HAP-1 (cell line): ENCODE measurements around the gene NAA15.
A peak's percentile ranks its signal among the peaks of the same experiment; 100 is the strongest.

ENCODE experiments used
- DNase-seq, 2 experiments: peaks; one replicate each; pipeline ENCODE4 v3.0.0-alpha.2; 2016 to 2020; ENCODE audit warnings: low spot score in 2 of 2
- H3K27me3 ChIP-seq: fragments of 250-450 bp; sonication (Bioruptor Pico); 2 replicates; pipeline ENCODE4 v1.5.1; 2020; ENCODE audit warnings: low read depth, mild to moderate bottlenecking, moderate library complexity
- H3K36me3 ChIP-seq: fragments of 250-450 bp; sonication (Bioruptor Pico); replicated peaks from 2 replicates; pipeline ENCODE4 v1.5.1; 2020; ENCODE audit warnings: mild to moderate bottlenecking
- H3K4me1 ChIP-seq: fragments of 250-450 bp; sonication (Bioruptor Pico); 2 replicates; pipeline ENCODE4 v1.5.1; 2020; ENCODE audit warnings: mild to moderate bottlenecking
- H3K4me3 ChIP-seq: fragments of 250-450 bp; sonication (Bioruptor Pico); 2 replicates; pipeline ENCODE4 v1.5.1; 2020; ENCODE audit warnings: mild to moderate bottlenecking, moderate library complexity
- H3K9me3 ChIP-seq: fragments of 250-450 bp; sonication (Bioruptor Pico); 2 replicates; pipeline ENCODE4 v1.5.1; 2020; ENCODE audit warnings: mild to moderate bottlenecking, moderate library complexity
- in situ Hi-C: fragments of 300-500 bp; cut with MboI; formaldehyde crosslinking; loops from 3 replicates; pipeline ENCODE4 v1.14.3; 2020; ENCODE audit warnings: low sequenced_read_pairs, inconsistent platforms, mixed read lengths

NAA15 gene

DNA sequence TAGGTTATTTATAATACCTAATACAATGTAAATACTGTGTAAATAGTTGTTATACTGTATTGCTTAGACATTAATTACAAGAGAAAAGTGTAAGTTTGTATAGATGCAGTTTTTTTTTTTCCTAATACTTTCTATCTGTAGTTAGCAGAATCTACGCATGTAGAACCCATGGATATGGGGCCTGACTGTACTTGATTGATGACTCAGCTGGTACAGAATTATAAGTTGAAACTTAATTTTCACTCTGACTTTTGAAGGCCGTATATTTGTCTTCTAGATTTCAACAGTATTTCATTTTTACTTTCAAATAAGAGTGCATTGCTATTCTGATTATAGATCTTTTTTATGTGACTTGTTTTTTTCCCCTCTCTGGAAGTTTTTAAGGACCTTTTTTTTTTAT lies 31.7 kb downstream of the NAA15 start:
- no peak for DNase-seq
- H3K9me3 ChIP-seq: no peaks in the 10 kb centered on the region
- H3K27me3 ChIP-seq: no peaks in the 10 kb centered on the region
- H3K4me3 ChIP-seq: no peak overlapping the region
- peaks cover 23% of the 10 kb centered on the region for H3K36me3 ChIP-seq
- in situ Hi-C loops: no loop called here
- H3K4me1 ChIP-seq: no peaks in the 10 kb centered on the region; the same call in 1 of the 2 replicates

DNA sequence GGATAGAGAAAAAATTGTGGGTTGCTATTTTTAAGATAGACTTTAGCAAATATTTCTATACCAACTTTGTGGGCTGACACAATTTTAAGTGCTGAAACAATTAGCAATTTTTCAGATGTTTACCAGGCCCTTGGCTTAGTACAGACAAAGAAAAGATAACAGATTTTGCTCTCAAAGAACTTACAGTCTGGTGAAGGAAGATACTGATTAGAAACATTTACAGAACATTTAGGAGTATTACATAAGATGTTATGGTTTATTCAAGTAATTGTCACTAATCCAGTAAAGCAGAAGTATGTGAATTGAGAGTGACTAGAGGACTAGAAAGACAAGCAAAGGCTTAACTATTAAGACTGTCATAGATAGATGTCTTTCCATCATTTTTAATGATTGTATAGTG lies 36.3 kb downstream of the NAA15 start:
- Histone ChIP-seq H3K9me3 (no peaks in the 10 kb centered on the region), H3K4me1 (no peaks in the 10 kb centered on the region), H3K4me3 (no peak overlapping the region), H3K27me3 (no peaks in the 10 kb centered on the region), H3K36me3 (peaks cover 34% of the 10 kb centered on the region)
- no peak for DNase-seq
- in situ Hi-C loops: no loop called here

DNA sequence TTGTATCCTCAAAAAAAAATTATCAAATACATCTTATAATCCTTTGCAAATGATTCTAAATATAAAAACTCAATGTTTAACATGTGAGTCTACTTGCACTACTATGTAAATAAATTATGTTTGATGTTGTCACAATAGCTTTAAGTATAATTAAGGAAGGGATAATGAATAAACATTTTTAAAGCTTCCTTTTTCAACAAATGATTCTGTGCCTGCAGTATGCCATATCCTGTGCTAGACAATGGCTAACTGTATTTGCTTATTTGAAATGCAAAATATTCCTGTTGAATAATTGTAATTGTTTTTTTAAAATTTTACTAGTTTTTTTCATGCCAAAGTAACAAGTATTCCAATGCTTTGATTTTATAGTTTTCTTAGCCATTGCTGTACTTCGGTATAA lies 60.0 kb downstream of the NAA15 start:
- no peak overlapping the region for H3K4me3 ChIP-seq
- H3K36me3 ChIP-seq: peaks cover 72% of the 10 kb centered on the region
- in situ Hi-C loops: no loop called here
- H3K4me1 ChIP-seq: no peaks in the 10 kb centered on the region
- no peak for DNase-seq
- no peaks in the 10 kb centered on the region for H3K27me3 ChIP-seq
- H3K9me3 ChIP-seq: no peaks in the 10 kb centered on the region

DNA sequence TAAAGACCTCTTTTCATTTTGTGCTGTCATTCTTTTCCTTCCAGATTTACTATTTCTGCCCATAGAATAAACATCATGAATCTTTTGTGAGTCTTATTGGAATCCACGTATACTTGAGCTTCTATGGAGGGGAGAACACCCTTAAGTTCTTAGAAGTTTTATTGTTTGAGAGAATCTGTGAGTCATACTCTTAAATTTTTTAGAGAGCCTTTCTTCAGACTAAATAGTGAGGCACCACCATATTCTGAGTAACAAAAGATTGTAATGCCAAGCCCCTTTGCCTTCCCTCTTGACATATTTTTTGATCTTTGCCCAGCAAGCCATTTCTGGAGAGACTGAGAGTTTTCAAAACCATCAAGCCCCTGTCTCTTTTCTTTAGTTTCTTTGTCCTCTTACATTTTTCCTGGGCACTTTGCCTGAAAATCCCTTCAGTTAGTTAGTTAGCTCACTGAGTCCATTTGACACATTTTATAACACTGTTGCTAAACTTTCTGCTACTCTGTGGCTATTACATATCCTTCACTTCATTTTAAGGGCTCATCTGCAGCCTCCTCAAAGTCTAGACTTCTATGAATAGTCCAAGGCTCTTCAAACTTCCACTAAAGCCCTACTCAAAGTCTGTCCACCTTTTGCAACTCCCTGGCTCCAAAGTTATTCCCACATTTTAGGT lies 66.3 kb downstream of the NAA15 start:
- peaks cover 64% of the 10 kb centered on the region for H3K36me3 ChIP-seq
- in situ Hi-C loops: no loop called here

DNA sequence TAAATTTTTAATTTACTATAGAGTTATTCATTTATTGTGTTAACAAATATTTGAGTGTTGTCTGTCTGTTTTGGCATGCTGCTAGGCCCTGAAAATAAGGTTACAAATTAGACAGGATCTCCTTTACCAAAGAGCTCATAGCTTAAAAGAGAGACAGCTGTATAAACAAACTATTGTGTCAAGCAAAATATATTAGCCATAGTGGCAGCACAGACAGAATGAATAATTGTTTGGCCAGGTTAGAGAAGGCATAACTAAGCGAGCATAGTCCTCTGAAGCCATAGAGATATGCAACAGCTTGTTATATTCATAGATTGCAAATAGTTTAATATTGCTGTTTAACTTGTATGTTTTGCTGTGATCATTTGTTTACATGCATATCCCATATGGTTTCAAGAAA lies 67.7 kb downstream of the NAA15 start:
- Histone ChIP-seq H3K9me3 (no peaks in the 10 kb centered on the region), H3K36me3 (peaks cover 64% of the 10 kb centered on the region), H3K27me3 (no peaks in the 10 kb centered on the region), H3K4me1 (peaks cover 5% of the 10 kb centered on the region), H3K4me3 (no peak overlapping the region)
- in situ Hi-C loops: no loop called here
- DNase-seq: no peak

More for the DNA sequence above, 66.3 kb downstream of the NAA15 start:
- H3K4me3 ChIP-seq: no peak overlapping the region
- no peaks in the 10 kb centered on the region for H3K27me3 ChIP-seq
- H3K4me1 ChIP-seq: peaks cover 5% of the 10 kb centered on the region
- H3K9me3 ChIP-seq: no peaks in the 10 kb centered on the region
- DNase-seq: peak in 1 of 2 experiments; percentile 64

DNA sequence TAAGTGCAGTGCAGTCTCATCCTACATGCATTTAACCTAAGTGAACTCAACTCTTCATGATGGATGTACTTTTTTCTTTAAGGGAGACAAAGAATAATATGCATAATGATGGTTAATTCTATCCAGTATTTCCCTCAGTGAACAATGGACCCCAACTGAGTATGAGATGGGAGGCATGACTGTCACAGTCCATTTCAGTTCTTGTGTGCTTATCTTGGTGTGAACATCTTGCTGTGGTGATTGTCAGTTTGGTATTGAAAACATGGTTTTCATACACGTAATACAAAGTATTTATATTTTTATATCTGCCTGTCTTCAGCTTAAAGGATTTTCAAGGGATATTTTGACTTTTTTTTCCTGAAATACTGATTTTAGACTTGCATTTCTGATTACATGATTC lies 72.9 kb downstream of the NAA15 start:
- H3K27me3 ChIP-seq: no peaks in the 10 kb centered on the region
- in situ Hi-C loops: no loop called here
- peaks cover 15% of the 10 kb centered on the region for H3K4me1 ChIP-seq
- H3K9me3 ChIP-seq: no peaks in the 10 kb centered on the region
- H3K4me3 ChIP-seq: no peak overlapping the region
- peaks cover 66% of the 10 kb centered on the region for H3K36me3 ChIP-seq
- DNase-seq: no peak

DNA sequence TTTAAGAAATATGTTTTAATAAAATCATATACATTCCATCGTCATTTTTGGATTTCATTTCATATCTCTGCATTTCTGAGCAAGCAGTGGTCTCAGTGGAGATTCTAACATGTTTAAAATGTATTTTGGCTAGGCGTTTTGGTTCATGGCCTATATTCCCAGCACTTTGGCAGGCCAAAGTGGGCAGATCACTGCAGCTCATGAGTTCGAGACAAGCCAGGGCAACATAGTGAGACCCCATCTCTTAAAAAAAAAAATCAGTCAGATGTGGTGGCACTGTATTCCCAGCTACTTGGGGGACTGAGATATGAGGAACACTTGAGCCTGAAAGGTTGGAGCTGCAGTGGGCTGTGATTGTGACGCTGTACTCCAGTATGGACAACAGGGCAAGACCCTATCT lies 85.1 kb downstream of the NAA15 start:
- in situ Hi-C loops: no loop called here
- Histone ChIP-seq H3K9me3 (no peaks in the 10 kb centered on the region), H3K4me3 (no peak overlapping the region), H3K36me3 (peaks cover 54% of the 10 kb centered on the region), H3K27me3 (no peaks in the 10 kb centered on the region), H3K4me1 (peaks cover 7% of the 10 kb centered on the region)
- no peak for DNase-seq

DNA sequence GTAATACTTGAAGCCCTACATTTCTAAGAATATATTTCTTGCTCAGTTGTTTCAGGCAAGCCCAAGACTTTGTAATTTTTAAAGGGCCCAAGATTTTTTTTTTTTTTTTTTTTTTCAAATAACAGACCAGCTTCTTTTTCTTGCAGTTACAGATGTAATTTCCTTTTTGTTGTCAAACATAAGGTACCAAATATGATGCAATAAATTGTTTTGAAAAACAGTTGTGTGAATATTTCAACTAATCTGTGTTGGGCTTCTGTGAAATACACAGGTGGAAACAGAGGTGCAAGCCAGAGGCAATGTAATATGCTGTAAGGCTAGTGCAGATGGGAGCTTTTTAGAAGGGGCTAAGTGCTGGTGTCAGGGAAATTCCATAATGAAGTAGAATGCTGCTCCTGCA lies 87.8 kb downstream of the NAA15 start:
- in situ Hi-C loops: no loop called here
- no peak for DNase-seq
- no peak overlapping the region for H3K4me3 ChIP-seq
- no peaks in the 10 kb centered on the region for H3K9me3 ChIP-seq
- peaks cover 44% of the 10 kb centered on the region for H3K36me3 ChIP-seq
- H3K27me3 ChIP-seq: no peaks in the 10 kb centered on the region
- H3K4me1 ChIP-seq: peaks cover 7% of the 10 kb centered on the region

DNA sequence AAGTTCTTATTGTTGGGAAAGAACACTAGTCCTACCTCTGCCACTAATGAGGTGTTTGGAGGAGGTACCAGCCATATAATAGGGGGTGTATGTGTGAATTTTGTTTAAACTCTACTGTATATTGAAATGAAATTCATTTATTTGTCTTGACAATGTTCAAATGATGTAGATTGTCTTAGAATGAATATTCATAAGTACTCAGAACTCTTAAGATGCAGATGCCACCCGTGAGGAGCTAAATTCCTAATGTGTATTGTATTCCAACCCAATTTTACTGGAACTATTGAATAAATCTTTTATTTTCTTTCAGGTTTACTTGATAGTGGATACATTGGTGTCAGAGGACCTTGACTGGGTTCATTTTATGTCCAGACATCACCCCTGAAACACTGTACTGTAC lies 88.7 kb downstream of the NAA15 start:
- in situ Hi-C loops: no loop called here
- Histone ChIP-seq H3K4me1 (peaks cover 7% of the 10 kb centered on the region), H3K27me3 (no peaks in the 10 kb centered on the region), H3K4me3 (no peak overlapping the region), H3K36me3 (peaks cover 44% of the 10 kb centered on the region), H3K9me3 (no peaks in the 10 kb centered on the region)
- no peak for DNase-seq

DNA sequence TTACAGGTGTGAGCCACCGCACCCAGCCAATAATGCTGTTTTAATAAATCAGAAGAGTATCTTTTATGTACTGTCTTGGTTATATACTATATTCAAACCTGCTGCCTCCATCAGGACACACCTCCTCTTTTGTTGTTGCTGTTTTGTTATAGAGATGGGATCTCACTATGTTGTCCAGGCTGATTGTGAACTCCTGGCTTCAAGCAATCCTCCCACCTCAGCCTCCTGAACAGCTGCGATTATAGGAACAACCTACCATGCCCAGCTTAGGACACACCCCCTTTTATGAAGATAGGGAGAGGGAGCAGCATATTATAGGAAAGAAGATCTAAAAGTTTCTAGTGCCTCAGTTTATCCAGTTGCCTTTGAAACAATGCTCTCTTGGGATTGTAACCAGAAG lies 90.4 kb downstream of the NAA15 start:
- no peaks in the 10 kb centered on the region for H3K27me3 ChIP-seq
- peaks cover 39% of the 10 kb centered on the region for H3K36me3 ChIP-seq
- no peak overlapping the region for H3K4me3 ChIP-seq
- no peaks in the 10 kb centered on the region for H3K9me3 ChIP-seq
- no peaks in the 10 kb centered on the region for H3K4me1 ChIP-seq
- in situ Hi-C loops: no loop called here
- no peak for DNase-seq

DNA sequence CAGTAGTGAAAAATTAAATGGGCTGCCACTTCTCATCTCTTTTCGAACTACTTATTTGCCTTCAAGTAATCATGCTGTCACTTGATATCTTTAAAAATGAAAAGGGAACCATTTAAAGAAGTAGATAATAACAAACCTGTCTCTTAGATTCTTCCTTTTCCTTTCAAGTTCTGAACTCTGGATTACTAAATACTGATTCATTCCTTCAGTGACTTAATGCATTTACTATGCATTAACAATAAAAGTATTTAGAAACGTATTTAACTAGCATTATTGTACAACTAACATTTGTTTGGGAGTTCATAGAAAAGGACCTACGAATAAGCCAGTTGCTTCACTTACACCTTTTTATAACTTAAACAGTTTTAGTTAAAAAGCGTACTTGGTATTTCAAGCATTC lies 91.5 kb downstream of the NAA15 start:
- H3K4me1 ChIP-seq: no peaks in the 10 kb centered on the region
- in situ Hi-C loops: no loop called here
- H3K36me3 ChIP-seq: peaks cover 30% of the 10 kb centered on the region
- no peak for DNase-seq
- H3K4me3 ChIP-seq: no peak overlapping the region
- H3K9me3 ChIP-seq: no peaks in the 10 kb centered on the region
- no peaks in the 10 kb centered on the region for H3K27me3 ChIP-seq

DNA sequence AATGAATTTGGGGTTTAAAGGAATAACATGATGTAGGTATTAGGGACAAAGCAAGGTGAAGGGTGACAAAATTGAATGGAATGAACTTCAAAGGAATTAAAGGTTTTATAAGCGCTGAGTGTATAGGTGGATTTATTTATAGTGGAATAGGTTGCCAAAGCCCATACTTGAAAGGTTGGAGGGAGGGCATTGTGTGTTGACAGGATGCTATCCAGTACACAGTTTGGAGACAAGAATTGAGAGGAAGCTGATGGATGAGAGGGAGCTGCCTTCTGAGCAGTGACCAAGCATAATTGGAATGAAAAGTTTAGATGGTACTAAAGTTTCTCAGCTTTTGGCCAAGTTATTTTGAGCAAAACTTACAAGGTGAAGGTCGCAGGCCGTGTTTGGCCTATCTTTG lies 100.1 kb downstream of the NAA15 start:
- Histone ChIP-seq H3K27me3 (no peaks in the 10 kb centered on the region), H3K4me3 (no peak overlapping the region), H3K36me3 (no peaks in the 10 kb centered on the region), H3K4me1 (no peaks in the 10 kb centered on the region), H3K9me3 (no peaks in the 10 kb centered on the region)
- in situ Hi-C loops: no loop called here
- DNase-seq: no peak

DNA sequence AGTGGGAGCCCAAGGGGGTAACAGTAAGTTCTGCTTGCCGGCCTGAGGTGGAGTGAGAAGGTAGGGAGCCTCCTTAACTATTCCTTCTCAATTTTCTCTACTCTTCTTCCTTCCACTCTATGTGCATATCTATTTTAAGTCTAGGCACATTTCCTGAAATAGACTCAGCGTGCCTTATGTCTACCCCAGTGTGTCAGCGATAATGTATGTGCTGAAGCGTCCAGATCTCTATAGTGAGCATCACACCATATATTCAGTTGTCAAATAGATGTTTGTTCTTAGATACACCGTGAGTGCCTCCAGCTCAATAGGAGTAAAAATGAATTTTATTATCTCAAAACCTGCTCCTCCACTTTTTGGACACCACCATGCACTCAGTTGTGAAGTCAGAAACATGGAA lies 101.1 kb downstream of the NAA15 start:
- in situ Hi-C loops: no loop called here
- Histone ChIP-seq H3K27me3 (no peaks in the 10 kb centered on the region), H3K9me3 (no peaks in the 10 kb centered on the region), H3K36me3 (no peaks in the 10 kb centered on the region), H3K4me3 (no peak overlapping the region), H3K4me1 (no peaks in the 10 kb centered on the region)
- DNase-seq: no peak

DNA sequence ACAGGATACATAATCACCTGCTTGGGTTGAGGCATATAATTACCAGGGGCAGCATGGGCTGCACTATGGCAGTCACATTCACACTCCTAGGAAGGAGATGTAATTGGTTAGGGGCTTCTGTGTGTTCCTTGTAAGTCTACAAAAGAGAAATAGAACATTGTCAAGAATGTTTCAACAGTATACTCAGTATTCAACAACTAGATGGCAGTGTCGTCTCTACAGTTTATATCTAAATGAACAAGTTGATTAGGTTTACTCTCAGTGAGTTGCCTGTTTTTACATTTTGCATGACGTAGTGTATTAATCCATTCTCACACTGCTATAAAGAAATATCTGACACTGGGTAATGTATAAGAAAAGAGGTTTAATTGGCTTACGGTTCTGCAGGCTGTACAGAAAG lies 102.2 kb downstream of the NAA15 start:
- no peaks in the 10 kb centered on the region for H3K27me3 ChIP-seq
- H3K4me1 ChIP-seq: no peaks in the 10 kb centered on the region
- in situ Hi-C loops: no loop called here
- no peaks in the 10 kb centered on the region for H3K9me3 ChIP-seq
- H3K36me3 ChIP-seq: no peaks in the 10 kb centered on the region
- no peak overlapping the region for H3K4me3 ChIP-seq
- no peak for DNase-seq

DNA sequence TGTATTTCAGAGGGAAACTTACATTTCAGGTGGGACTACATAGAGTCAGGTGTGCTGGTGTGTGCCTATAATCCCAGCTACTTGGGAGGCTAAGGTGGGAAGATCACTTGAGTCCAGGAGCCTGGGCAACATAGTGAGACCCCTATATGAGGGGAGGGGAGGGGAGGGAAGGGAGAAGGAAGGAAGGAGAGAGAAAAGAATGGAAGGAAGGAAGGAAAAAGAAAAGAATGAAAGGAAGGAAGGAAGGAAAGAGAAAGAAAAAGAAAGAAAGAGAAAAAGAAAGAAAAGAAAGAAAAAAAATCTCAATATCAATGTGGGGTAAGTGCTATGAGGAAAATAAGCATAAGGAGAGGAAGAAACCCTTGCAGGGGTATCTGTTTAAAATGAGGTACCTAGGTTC lies 109.0 kb downstream of the NAA15 start:
- Histone ChIP-seq H3K4me1 (peaks cover 4% of the 10 kb centered on the region; the same call in 1 of the 2 replicates), H3K4me3 (no peak overlapping the region), H3K27me3 (no peaks in the 10 kb centered on the region), H3K36me3 (no peaks in the 10 kb centered on the region), H3K9me3 (no peaks in the 10 kb centered on the region)
- DNase-seq: no peak
- in situ Hi-C loops: no loop called here
